DND-41 (cell line): ENCODE results near the gene ZNF750.

ENCODE experiments used
- EZH2 ChIP-seq: IDR thresholded peaks from 3 replicates; pipeline ENCODE4 v1.6.1; 2012; ENCODE audit warnings: borderline replicate concordance, low read depth, mild to moderate bottlenecking, moderate library complexity, low read length, inconsistent platforms; ENCODE audit not compliant: severe bottlenecking
- TF ChIP-seq, protein P1 (sequence below): IDR thresholded peaks from 2 replicates; pipeline ENCODE4 v1.5.1; 2012; ENCODE audit warnings: borderline replicate concordance, low read length, moderate library complexity, mild to moderate bottlenecking; ENCODE audit not compliant: poor library complexity, severe bottlenecking; ENCODE audit errors: extremely low read depth

DNA sequence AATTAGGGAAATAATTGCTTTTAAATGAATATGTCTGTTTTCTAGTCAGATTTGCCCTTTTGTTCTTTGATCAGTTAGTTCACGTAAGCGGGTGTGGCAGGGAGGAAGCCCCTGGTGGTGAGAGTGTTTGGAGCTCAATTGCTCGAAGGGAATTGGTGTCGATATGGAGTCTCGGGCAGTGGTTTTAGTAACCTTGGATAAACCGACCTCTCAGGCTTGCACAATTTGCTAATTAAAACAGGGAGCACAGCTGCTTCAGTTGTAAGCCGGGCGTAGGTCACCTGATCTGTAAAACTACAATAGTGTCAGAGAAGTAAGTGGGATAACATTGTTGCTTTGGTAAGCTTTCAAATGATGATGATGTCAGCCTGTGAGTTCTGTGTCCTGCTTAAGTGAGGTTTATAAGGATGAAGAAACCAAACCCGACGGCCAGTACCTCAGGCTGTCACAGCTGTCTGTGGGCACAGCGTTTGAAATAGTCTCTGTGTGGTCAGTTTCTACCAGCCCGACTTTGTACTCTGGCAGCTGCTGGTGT is 2.9 kb downstream of the ZNF750 start:
- TF ChIP-seq, protein P1, sequence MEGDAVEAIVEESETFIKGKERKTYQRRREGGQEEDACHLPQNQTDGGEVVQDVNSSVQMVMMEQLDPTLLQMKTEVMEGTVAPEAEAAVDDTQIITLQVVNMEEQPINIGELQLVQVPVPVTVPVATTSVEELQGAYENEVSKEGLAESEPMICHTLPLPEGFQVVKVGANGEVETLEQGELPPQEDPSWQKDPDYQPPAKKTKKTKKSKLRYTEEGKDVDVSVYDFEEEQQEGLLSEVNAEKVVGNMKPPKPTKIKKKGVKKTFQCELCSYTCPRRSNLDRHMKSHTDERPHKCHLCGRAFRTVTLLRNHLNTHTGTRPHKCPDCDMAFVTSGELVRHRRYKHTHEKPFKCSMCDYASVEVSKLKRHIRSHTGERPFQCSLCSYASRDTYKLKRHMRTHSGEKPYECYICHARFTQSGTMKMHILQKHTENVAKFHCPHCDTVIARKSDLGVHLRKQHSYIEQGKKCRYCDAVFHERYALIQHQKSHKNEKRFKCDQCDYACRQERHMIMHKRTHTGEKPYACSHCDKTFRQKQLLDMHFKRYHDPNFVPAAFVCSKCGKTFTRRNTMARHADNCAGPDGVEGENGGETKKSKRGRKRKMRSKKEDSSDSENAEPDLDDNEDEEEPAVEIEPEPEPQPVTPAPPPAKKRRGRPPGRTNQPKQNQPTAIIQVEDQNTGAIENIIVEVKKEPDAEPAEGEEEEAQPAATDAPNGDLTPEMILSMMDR = peak; percentile 29
- no peak for TF ChIP-seq EZH2
